ENCODE data around the gene OIP5. TPM values are rescaled to one million over a fixed set of nuclear protein-coding genes. Genes with fewer than 3 reads are reported as not detected.
A peak's percentile ranks its signal among the peaks of the same experiment; 100 is the strongest.

OIP5 gene
- total and polyA plus RNA-seq, 2 of the 13 experiments (the other 11 are each of a cell fraction or from before 2014, with no cell fraction given): 10.7 to 38.0 TPM

DNA sequence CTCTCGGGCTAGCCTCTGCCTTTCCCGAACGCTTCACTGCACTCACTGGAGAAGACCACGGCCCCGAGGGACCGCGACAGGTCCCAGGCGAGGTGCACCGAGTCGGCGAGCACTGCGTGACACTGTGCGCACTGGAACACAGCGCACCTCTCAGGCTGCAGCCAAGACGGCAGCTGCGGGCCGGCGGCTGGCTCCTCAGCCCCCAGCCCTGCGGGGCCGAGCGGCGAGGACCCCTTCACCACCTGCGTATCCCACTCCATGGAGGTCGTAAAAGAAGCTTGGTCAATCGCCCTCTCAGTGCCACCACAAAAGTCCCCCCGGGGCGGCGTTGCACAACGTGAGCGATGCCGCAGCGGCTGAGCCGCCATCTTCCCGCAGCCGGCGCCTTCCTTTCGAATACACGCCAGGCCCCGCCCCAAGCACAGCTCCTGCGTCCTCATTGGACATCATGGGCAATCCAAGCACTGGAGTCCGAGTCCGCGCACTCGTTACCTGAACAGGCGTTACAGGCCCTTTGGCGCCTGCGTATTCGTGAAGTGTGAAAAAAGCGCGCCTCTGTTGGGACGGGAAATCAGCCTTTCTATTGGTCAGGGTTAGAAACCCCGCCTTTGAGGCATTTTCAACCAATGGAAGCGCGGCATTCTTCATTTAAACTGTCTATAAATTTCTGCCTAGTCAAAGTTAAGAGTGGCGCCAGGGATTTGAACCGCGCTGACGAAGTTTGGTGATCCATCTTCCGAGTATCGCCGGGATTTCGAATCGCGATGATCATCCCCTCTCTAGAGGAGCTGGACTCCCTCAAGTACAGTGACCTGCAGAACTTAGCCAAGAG, at the start of gene OIP5, which contains the start of gene NUSAP1 (continued):
- TF ChIP-seq FOXA1 (IDR thresholded peaks at IDR 0.05): no peak
- no peak for TF ChIP-seq FOXA1 (CRISPR knock-in tag; IDR thresholded peaks at IDR 0.05)
- TF ChIP-seq RFXANK (CRISPR knock-in tag; IDR thresholded peaks at IDR 0.05): no peak
- no peak for TF ChIP-seq ZNF816 (CRISPR knock-in tag; IDR thresholded peaks at IDR 0.05; ENCODE audit: borderline replicate concordance)
- no peak for TF ChIP-seq ZBTB1 (CRISPR knock-in tag; IDR thresholded peaks at IDR 0.05; ENCODE audit: borderline replicate concordance)
- no peak for TF ChIP-seq MED13 (CRISPR knock-in tag; IDR thresholded peaks at IDR 0.05)
- no peak for TF ChIP-seq TCF7L2 (IDR thresholded peaks at IDR 0.05; ENCODE audit: low read depth, low read length)
- peak; percentile 77; the same call in 1 of the 2 replicates for TF ChIP-seq ZNF724P (CRISPR knock-in tag; IDR thresholded peaks at IDR 0.05; ENCODE audit: borderline replicate concordance)
- 0 out of 2 replicates have a peak, but pooled peaks have one; percentile 30 for TF ChIP-seq ZNF660 (CRISPR knock-in tag; IDR thresholded peaks at IDR 0.05; ENCODE audit: borderline replicate concordance, low read depth)
- no peak for TF ChIP-seq EZH2 (conservative IDR thresholded peaks at IDR 0.05; ENCODE audit: low read depth, low read length)
- TF ChIP-seq, protein P1, sequence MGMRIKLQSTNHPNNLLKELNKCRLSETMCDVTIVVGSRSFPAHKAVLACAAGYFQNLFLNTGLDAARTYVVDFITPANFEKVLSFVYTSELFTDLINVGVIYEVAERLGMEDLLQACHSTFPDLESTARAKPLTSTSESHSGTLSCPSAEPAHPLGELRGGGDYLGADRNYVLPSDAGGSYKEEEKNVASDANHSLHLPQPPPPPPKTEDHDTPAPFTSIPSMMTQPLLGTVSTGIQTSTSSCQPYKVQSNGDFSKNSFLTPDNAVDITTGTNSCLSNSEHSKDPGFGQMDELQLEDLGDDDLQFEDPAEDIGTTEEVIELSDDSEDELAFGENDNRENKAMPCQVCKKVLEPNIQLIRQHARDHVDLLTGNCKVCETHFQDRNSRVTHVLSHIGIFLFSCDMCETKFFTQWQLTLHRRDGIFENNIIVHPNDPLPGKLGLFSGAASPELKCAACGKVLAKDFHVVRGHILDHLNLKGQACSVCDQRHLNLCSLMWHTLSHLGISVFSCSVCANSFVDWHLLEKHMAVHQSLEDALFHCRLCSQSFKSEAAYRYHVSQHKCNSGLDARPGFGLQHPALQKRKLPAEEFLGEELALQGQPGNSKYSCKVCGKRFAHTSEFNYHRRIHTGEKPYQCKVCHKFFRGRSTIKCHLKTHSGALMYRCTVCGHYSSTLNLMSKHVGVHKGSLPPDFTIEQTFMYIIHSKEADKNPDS (CRISPR knock-in tag; IDR thresholded peaks at IDR 0.05): 0 out of 2 replicates have a peak, but pooled peaks have one; percentile 30
- TF ChIP-seq POLR2AphosphoS2 (IDR thresholded peaks at IDR 0.05; ENCODE audit: low read depth, low read length): no peak
- TF ChIP-seq NFKBIZ (CRISPR knock-in tag; IDR thresholded peaks at IDR 0.05): no peak
- TF ChIP-seq, protein P2, sequence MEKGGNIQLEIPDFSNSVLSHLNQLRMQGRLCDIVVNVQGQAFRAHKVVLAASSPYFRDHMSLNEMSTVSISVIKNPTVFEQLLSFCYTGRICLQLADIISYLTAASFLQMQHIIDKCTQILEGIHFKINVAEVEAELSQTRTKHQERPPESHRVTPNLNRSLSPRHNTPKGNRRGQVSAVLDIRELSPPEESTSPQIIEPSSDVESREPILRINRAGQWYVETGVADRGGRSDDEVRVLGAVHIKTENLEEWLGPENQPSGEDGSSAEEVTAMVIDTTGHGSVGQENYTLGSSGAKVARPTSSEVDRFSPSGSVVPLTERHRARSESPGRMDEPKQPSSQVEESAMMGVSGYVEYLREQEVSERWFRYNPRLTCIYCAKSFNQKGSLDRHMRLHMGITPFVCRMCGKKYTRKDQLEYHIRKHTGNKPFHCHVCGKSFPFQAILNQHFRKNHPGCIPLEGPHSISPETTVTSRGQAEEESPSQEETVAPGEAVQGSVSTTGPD (CRISPR knock-in tag; IDR thresholded peaks at IDR 0.05): no peak
- peak; percentile 96 for TF ChIP-seq ZNF501 (CRISPR knock-in tag; IDR thresholded peaks at IDR 0.05)
- no peak for TF ChIP-seq ISX (CRISPR knock-in tag; conservative IDR thresholded peaks at IDR 0.05)
- TF ChIP-seq SOX6 (IDR thresholded peaks at IDR 0.05): no peak
- TF ChIP-seq SOX6 (CRISPR knock-in tag; IDR thresholded peaks at IDR 0.05): no peak
- peak; percentile 77; the same call in 1 of the 2 replicates for TF ChIP-seq ZNF33B (CRISPR knock-in tag; IDR thresholded peaks at IDR 0.05)
- TF ChIP-seq, protein P3, sequence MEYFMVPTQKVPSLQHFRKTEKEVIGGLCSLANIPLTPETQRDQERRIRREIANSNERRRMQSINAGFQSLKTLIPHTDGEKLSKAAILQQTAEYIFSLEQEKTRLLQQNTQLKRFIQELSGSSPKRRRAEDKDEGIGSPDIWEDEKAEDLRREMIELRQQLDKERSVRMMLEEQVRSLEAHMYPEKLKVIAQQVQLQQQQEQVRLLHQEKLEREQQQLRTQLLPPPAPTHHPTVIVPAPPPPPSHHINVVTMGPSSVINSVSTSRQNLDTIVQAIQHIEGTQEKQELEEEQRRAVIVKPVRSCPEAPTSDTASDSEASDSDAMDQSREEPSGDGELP (IDR thresholded peaks at IDR 0.05; ENCODE audit: borderline replicate concordance, low read depth): peak; percentile 39; the same call in 1 of the 2 replicates
- no peak for TF ChIP-seq NONO (IDR thresholded peaks at IDR 0.05)
- peak; percentile 69 for TF ChIP-seq NONO (CRISPR knock-in tag; conservative IDR thresholded peaks at IDR 0.05)
- no peak for TF ChIP-seq JARID2 (CRISPR knock-in tag; IDR thresholded peaks at IDR 0.05; ENCODE audit: insufficient replicate concordance)
- 0 out of 2 replicates have a peak, but pooled peaks have one; percentile 11 for TF ChIP-seq FOXK1 (CRISPR knock-in tag; IDR thresholded peaks at IDR 0.05; ENCODE audit: borderline replicate concordance, low read depth)
- TF ChIP-seq, protein P4, sequence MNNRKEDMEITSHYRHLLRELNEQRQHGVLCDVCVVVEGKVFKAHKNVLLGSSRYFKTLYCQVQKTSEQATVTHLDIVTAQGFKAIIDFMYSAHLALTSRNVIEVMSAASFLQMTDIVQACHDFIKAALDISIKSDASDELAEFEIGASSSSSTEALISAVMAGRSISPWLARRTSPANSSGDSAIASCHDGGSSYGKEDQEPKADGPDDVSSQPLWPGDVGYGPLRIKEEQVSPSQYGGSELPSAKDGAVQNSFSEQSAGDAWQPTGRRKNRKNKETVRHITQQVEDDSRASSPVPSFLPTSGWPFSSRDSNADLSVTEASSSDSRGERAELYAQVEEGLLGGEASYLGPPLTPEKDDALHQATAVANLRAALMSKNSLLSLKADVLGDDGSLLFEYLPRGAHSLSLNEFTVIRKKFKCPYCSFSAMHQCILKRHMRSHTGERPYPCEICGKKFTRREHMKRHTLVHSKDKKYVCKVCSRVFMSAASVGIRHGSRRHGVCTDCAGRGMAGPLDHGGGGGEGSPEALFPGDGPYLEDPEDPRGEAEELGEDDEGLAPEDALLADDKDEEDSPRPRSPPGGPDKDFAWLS (CRISPR knock-in tag; IDR thresholded peaks at IDR 0.05; ENCODE audit: borderline replicate concordance): no peak
- no peak; the same call in 1 of the 2 replicates for TF ChIP-seq MIXL1 (CRISPR knock-in tag; IDR thresholded peaks at IDR 0.05)
